Stimulated activated CD4-positive, alpha-beta T cell treated with anti-CD3 and anti-CD28 coated beads, Interleukin-2, amount 100 ng/mL, for 48 hours (primary cell): Measurements from ENCODE around the gene PDCD4.

Experiments
- DNase-seq, 2 donors: peaks; one replicate each; pipeline ENCODE4 v3.0.0-alpha.2; 2020

The PDCD4 gene

DNA sequence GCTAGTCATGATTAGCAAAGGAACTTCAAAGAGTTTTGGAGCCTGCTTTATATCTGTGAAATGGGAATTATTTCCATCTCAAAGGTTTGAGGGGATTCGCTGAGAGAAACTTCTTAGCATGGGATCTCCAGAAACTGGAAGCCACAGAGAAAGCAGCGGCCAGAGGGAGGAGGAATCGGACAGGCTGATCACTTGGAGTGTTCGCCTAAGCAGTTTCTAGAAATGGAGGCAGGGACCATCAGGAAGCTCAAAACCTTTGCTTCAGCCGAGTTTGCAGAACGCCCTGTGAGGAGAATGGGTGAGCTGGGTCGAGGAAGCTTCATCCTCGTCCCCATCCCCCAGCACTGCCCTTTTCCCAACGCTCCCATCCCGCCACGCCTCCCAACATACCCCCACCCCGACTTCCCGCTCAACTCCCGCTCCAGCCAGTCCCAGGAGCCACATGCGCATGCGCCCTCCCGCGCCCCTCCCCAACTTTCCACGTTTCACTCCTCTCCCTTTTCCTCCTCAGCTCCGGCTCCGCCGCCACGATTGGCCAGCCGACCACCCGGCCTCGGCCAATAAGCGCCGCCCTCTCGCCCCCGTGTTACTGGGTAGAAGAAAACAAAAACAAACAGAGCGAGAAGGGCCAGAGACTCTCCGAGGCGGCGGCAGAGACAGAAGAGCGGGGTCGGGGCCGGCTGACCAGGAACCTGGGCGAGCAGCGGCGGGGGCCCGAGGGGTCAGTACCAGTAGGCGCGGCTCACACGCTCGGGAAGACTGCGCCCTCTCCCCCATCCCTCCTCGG lies at the start of gene PDCD4:
Gene PDCD4 (plus strand): TSS at position 631 of the 787 bp plus-strand sequence. CDS start 4,100 bp downstream, outside the sequence.
- peak; percentile 89 to 93 for DNase-seq

DNA sequence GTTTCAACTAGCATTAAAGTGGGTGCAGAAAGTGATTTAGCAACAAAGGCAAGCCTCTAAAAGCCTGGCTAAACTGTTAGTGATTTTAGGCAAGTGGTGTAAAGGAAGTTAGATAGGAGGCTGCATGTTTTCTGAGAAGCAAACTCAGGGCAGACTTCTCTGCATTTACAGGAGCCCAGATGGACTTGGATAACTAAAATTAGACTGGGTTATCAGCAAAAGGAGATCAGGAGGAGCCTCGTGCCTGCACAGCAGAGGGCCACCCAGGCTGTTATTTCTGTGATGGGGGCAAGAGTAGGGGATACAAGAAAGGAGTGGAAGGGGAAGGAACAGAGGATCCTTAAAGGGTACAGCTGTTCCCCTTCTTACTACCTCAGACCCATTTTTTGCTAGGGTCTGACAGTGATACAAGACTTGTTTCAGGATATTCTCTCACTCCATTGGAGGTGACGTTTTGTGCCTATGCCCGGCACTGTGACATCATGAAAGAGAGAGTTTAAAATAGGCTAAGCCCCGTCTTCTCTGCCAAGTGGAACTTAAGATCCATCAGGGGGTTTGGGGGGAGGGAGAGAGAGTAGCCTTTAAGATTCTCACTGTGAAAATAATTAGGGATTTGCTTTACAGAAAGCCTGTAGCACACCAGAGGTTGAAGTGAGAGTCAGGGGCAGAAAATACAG lies 49.6 kb upstream of the PDCD4 start:
- DNase-seq: no peak

DNA sequence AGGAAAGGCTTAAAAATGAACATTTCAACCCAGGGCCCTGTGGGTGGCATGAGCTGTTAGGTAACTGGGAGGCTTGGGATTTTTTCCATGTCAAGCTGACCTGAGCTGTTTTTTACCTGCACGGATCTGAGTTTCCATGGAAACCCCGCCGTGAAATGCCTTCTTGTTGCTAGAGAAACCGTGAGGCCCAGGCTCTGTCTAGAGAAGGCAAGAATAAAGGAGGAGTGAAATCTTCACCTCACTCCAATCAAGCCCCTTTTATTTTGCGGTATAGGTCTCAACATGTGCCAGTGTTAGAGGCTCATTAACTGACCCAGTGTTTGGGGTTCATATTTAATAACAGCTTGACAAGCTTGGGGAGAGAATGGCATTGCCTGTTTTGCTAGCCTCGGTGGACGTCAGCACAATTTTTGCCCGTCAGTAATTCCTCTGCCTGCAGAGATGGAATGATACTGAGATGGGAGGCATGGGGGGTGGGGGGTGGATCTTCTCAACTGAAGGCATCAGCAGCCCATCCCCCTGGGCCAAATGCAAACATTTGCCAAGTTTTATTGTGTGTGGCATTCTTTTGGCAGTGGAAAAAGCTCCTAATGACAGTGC lies 48.9 kb upstream of the PDCD4 start:
- no peak for DNase-seq

DNA sequence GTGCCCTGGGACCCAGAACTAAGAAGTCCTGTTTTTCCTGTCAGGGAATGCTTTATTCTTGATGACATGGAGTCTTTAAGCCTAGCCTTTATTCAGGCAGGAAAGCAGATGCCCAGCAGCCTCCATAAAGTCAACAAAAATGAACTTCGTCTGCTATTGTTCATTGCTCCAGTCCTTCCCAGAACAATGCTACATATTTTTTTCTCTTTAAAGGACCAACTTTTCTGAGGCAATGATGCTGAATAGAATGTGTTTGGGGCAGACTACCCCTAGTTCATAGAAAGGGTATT lies 47.6 kb upstream of the PDCD4 start:
- no peak for DNase-seq

DNA sequence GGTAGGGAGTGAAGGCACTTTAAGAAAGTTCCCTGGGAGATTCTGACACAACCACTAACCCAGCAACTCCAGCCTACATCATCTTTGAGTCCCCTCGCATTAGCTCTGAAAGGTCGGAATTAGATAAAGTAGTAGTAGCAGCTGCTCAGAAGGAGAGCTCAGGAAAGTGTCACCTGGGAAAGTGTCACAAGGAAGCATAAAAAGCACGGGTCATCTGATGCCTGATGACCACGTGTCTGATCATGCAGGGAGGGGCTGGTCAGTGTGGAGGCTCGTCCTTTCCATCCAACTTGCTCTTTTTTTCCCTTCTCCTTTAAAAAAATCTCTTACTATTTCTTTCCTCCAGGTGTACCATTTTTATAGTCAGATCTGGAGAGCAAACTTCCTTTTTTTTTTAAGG lies 47.1 kb upstream of the PDCD4 start:
- no peak for DNase-seq

DNA sequence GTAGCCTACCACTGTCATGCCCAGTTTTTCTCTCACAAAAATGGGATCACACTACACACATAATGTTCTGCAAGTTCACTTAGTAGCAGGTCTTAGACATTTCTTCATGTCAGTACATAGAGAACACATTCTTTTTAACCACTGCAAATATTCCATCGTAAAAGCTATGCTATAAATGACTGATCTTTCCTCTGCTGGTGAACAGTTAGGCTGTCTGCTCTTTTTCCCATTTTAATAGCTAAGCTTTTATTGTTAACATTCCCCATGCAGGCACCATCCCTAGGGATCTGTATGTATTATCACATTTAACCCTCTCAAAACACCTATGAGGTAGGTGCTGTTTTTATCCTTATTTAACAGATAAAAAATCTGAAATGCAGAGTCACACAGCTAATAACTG lies 46.2 kb upstream of the PDCD4 start:
- DNase-seq: no peak

DNA sequence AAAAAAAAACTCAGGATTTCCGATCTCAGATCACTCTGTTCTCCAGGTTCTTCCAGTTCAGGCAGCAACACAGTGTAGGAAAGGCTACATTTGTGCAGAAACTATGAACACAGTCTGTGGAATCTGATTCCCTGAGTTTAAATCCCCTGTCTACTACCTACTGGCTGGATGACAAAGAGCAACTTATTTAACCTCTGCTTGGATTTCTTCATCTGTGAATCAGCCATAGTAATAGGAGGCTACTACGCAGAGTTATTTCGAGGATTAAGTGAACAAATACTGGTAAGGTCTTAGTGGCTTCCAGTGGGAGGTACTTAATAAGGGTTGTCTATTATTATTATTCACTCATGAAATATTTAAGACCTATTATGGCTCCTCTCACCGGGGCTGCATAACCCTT lies 44.3 kb upstream of the PDCD4 start:
- DNase-seq: no peak

DNA sequence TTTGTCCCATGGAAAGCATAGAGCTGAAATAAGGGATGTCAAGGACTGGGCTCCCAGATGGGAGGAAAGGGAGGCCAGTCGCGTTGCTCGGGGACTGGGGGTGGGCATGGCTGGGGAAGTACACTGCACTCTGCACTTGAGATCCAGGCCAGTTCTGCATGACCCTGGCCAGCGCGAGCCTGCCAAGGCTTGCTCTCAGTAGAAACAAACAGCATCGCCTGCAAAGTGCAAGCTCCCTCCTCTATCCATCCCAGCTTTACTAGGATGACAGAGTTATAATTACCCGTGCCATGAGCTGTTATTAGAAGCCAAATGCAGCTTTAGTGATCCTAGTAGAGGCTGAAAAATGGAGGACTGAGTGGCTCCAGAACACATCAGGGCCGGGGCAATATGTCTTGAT lies 43.9 kb upstream of the PDCD4 start:
- no peak for DNase-seq

DNA sequence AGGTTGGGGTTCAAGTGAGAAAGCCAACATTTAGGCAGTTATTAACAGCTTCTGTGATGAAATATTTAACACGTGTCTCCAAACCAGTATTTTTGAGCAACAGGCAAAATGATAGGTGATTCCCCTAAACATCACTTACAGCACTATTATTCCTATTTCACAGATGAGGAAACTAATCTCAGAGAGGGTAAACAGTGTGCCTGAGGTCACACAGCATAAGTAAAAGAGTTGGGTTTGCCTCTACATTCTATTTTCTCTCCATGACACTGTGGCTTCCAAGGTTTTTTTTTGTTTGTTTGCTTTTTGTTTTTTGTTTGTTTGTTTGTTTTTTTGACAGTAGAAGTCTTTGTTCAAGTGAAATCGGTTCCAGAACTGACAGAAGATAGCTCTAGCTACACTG lies 43.2 kb upstream of the PDCD4 start:
- no peak for DNase-seq

DNA sequence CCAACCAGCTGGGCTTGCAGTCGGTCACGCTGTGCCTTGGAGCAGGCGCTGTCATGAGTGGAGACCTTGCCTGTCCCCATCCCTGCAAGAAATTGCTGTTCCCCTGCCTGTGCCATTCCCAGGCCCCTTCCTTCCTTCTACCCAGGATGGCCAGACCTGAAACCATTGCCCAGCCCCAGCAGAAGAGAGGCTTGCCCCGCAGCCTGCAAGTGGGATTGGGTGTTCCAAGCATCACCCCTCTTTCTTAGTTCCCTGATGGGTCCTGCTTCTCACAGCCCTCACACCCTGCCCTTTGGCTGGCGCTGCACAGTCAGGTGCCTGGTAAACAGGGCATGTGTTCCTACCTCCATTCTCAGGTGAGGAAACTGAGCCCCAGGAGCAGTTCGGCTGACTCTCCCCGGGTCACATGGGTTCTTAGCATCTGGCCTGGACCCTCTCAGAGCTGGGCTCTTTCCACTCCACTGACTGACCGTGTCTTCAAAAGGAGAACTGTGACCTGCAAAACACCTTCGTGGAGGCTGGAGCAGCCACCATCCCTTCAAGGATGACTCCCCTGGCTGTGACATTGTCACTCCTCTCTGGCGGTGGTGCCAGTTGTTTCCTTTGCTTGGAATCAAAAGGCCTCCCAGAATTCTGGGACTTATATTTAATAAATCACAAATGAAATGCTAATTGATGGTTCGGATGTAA lies 41.9 kb upstream of the PDCD4 start:
- DNase-seq: no peak

DNA sequence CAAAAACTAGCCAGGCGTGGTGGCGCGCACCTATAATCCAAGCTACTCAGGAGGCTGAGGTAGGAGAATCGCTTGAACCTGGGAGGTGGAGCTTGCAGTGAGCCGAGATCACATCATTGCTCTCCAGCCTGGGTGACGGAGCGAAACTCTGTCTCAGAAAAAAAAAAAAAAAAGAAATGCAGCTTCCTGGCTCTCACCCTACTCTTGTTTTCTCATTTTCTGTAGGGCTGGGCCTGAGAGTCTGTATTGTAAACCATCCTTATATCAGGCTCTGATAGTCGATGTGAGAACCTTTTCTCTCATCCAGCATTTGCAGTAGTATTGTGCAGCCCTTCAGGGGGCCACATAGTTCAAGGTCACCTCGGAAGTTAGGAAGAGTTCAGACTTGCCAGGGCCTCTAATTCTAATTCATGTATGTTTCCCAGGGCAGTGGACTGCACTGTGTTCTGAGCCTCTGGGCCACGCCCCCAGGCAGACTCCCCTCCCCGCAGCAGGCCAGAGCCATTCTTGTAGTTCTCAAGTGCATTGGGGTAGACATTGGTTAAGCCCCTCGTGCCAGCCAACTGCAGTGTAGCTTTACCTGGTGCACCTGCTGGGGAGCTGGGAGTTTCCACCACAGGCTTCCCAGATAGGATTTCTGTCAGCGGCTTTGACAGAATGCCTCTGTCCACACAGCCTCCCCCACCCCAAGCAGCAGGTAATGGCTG lies 38.3 kb upstream of the PDCD4 start:
- no peak for DNase-seq

DNA sequence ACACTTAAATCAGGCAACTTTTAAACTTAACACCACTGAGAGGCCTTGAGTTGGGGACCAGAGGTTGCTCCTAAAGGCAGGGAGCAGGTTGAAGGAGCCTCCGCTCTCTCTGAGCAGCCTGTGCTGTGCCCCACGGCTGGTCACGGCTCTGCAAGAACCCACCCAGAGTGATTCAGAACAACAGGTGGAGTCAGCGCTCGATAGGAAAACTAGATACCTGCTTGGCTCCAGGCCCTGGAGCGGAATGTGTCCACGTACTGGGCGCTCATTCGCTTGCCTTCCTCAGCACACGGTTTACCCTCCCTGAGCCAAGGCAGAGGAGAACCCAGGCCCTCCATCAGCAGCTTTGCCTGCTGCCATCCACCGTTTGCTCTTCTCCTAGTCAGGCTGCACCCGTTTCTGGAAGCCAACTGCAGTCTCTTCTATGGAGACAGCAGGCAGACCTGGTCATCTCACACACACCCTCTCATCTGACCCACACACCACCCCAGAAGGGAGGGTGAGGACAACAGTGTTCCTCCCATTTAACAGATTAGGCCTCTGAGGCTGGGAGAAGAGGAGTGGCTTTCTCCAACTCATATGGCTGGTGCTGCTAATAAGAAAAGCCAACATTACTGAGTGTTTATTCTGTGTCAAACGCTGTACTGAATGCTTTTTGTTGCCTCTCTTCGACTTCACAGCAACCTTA lies 37.6 kb upstream of the PDCD4 start:
- DNase-seq: no peak

DNA sequence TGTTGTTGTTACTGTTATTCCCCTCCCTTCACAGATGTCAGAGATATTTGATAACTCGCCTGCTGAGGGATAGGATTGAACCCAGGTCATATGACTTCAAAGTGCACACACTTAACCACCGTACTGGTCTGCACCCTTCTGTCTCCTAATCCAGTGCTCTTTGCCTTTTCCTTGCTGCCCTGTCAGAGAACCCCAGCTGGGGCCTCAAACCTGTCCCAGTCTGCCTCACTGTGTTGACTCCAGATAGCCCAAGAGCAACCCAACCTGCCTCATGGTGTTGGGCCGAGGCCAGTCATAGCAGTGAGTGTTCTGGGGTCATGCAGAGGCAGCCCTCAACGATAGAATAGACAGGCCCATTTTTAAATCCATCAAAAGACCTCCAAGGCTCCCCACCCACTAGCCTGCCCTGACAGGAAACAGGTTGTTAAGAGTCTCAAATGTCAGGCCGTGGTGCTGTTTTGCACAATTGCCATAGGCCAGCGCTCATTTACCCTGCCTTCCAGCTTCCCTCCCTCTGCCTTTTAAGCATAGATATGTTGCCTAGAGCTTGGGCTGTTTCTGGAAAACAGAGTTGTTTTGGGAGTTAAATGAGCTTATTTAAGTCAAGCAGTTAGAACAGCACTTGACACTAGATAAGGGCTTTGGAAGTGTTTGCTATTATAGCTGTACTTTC lies 37.0 kb upstream of the PDCD4 start:
- DNase-seq: no peak

DNA sequence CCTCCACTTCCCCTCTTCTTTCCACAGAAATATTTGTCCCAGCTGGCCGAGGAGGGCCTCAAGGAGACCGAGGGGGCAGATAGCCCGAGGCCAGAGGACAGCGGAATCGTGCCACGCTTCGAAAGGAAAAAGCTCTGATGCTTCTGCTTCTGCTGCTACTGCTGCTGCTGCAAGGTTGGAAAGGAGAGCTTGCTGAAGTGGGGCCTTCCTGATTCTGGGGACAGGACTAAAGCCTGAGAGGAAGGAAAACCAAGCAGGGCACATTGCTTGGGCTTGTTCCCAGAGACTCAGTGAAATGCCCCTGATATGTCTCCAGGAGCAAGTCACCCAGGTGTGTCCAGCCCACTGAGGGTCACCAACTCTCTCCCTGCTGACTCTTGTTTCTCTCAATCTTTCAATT lies 35.9 kb upstream of the PDCD4 start:
- no peak for DNase-seq

DNA sequence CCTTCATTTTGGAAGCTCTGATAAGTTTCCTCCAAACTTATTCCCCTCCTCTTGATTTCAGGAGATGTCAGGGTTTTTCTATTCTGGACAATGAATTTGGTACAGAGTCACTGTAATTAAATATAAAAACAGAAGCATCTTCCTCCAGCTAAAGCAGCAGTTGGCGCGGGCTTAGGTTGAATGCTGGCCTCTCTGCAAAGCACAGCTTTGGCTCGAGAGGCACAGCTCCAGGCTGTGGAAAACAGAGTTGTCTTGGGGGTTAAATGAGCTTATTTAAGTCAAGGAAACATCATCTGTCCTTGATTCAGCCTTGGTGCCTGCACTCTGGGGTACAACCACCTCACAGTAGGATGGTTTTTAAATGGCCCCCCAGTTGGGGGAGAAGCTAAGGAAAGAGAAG lies 35.0 kb upstream of the PDCD4 start:
- DNase-seq: no peak

DNA sequence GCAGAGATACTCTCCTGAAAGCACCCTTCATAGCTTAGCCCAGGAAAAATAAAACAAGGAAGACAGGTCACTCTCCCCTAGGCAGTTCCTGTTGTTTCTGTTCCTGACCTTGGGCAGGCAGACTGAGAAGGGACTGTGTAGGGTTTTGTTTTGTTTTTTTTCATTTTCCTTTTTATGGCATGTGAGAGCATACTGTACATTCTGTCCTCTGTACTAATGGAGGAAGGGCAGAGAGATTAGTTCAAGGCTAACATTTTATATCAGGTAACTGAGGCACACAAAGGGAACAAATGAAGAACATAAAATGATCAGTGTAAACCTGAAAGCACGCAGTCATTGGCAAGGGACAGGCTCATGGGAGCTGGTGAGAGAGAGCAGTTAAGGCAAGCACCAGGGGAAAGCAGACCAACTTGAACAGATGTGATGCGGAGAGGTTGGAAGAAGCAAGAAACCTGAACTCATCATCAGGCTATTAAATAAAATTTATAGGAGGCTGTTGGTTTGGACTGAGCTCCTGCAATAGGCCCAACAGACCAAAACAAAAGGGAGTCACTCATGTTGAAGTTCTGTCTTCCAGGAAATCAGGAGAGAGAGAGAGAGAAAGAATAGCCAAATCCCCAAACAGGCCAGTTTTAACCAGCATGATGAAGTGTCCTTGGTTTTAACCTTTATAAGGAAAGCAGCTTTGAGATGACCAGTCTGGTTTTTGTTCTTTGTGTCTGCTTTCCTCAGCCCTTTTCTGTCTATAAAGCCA lies 34.1 kb upstream of the PDCD4 start:
- no peak for DNase-seq

DNA sequence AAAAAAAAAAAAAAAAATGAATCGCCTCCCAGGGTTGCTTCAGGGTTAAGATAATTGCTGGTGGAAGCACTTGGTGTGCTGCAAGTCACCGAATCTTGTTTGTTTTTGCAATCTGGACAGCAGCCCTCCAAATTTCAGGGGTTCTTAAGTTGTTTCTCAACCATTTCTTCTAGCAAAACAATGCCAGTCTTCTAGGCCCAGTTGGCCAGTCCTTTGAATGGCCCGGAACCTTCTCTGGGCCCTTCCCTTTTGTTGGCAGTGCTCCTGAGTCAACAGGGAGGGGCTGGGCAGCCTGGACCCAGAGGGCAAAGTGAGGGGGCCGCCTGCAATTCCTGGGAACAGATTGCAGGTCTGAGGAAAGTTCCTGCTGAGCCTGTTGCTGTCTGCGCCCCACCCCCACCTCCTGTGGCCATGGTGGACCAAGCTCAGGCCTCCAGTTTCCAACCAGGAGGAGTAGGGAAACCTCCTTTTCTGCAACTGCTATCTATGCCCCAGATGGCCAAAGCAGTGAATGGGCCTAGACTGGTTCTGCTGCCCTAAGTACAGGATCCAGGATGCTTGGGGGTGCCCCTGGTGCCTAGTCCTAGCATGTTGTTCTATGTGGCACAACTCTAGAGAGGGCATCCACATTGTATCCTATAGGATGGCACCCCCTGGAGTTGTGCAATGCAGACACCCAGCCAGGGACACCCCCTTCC lies 31.4 kb upstream of the PDCD4 start:
- DNase-seq: no peak

DNA sequence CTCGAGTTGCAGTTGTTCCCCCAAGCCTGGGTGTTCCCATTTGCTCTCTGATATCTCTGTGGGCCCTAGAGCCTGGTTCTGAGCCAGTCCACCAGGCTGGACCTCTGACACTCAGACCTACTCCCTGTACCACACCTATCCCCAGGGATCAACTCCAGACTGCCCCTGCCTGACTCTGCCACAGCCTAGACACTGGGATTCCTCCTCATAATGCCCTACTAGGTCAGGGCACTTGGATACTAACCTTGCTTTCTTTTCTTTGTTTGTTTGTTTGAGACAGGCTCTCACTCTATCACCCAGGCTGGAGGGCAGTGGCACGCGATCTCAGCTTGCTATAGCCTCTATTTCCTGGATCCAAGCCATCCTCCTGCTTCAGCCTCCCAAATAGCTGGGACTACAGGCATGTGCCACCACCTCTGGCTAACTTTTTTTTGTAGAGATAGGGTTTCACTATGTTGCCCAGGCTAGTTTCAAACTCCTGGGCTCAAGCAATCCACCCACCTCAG lies 30.8 kb upstream of the PDCD4 start:
- no peak for DNase-seq

DNA sequence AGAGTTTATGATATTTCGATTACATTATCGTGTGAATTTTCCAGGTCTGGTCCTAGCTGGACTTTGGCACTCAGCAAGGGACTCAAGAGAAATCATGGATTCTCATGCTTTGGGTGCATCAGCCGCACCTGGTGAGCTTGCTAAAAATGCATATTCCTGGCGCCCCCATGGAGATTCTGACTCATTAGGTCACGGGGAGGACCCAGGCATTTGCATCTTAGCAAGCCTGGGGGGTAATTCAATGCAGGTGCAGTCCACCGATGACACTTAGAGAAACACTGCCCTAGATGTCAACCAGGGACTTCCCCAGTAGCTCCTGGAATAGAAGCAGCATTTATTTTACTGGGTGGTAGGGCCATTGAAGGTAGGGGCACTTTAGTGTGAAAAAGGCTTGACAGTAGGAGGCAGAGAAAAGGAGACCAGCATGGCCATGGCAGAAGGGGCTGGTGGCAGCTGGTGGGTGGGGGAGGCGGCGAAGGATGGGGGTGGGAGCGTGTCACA lies 29.9 kb upstream of the PDCD4 start:
- no peak for DNase-seq

DNA sequence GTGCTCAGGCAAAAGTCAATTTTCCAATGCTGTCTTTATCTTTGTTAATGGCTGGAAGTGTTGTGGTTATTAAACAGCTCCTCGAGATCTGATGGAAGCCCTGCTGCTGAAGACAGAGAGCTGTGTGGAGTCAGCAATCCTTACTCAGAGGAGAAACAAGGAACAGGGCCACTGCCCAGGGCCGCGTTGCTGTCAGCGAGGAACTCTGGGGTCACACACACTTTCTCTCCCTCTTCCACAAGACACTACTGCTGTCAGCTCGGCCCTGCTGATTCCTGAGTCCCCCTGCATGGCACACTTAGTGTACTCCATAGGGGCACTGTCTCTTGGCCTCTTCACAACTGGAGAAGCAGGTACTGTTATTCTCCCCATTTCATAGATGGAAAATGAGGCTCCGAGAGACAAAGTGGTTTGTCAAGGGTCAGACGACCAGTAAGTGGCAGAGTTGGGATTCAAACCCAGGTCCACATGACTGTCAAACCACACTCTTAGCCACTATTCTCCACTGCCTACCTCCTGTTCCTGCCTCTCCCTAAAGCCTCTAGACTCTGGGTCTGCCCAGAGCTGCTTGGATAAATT lies 29.3 kb upstream of the PDCD4 start:
- DNase-seq: no peak
